HG02571 (cell line): ENCODE data around the gene EVI5L.

Experiments
- ATAC-seq: cut with Tn5 transposase; IDR thresholded peaks from one replicate; pipeline ENCODE4 v1.9.1; 2021; ENCODE audit warnings: mild to moderate bottlenecking, moderate library complexity; ENCODE audit not compliant: unreplicated experiment

The EVI5L gene

GRCh38 chr19:7910321-7911161, 80.5 kb downstream of the EVI5L start:
- no peak for ATAC-seq

- ATAC-seq = no peak
Measured at GRCh38 chr19:7911508-7912143, 81.6 kb downstream of the EVI5L start.

GRCh38 chr19:7912144-7912696, 82.2 kb downstream of the EVI5L start:
- ATAC-seq = no peak

GRCh38 chr19:7912697-7913564, 82.9 kb downstream of the EVI5L start:
- ATAC-seq = no peak

GRCh38 chr19:7913652-7914051, 83.6 kb downstream of the EVI5L start:
- no peak for ATAC-seq

GRCh38 chr19:7914099-7914498, 84.1 kb downstream of the EVI5L start:
- no peak for ATAC-seq
